ENCODE measurements around the gene PRMT5.

DNA sequence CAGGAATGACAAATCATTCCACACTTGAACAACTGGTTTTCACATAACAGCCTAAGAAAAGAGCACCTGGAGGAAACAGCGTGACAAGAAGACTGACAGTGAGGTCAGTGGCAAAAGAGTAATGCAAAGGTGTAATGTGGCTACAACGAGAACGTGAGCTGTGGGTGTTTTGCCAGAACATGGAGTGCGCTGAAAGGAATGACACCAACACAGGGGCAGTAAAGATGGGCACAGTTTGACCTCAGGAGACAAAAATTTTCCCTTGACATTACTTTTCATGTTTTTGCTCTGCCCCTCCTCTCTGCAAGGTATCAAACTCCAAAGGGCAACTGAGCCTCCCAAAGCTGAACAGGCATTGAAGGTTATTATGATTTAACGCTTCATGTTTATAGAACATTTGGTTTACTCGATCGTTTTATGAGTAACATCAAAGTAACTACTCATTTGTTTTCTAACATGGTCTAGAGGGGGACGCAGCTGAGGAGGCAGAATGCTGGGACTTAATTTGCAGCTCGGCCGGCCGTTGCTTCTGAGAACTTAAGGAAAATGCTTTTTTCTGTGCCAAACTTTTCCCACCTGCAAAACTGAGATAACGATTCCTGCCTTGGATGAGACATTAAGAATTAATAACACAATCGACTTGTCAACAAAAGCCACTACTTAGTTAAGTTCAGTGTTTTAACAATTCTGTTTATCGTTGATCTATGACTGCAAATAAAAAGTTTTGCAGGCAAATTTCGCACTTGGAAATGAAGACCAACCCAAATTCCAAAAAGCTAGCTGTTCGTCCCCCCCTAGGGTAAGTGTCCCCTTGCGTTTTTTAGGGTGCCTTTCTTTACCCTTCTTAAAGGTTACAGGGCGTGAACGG lies 26.8 kb upstream of the PRMT5 start:
- TF ChIP-seq POLR2A (IDR thresholded peaks at IDR 0.05): no peak
- no peak for TF ChIP-seq CTCF (IDR thresholded peaks at IDR 0.05)
